Endometrial microvascular endothelial cells (primary cell): ENCODE data around the gene KCNQ1. TPM values are rescaled to one million over a fixed set of nuclear protein-coding genes. Genes with fewer than 3 reads are reported as not detected.

Source experiments
- in situ Hi-C: cut with HindIII; loops from 2 replicates; pipeline ENCODE4 v1.10.0; 2017; ENCODE audit warnings: low sequenced_read_pairs, low pct_unique_long_range_greater_than_20kb; ENCODE audit errors: inconsistent ontology term
- total RNA-seq: library from RNA; depleted of rRNA; stranded (reverse); fragments of >200 nt; gene quantifications from one replicate; pipeline ENCODE4 v1.2.3, GENCODE V29; 2015; ENCODE audit errors: inconsistent ontology term

Gene KCNQ1
- total RNA-seq, 1 donor from 2014 or later, result not detected

GRCh38 chr11:2587976-2588748, 143.4 kb downstream of the KCNQ1 start:
- in situ Hi-C loops, result no loop called here

- in situ Hi-C loops, result no loop called here
Measured at GRCh38 chr11:2588809-2589537, 144.2 kb downstream of the KCNQ1 start.

- in situ Hi-C loops, result no loop called here
Measured at GRCh38 chr11:2589538-2589934, 144.7 kb downstream of the KCNQ1 start.

GRCh38 chr11:2590131-2590964, 145.5 kb downstream of the KCNQ1 start:
- in situ Hi-C loops, result no loop called here

GRCh38 chr11:2590965-2591754, 146.4 kb downstream of the KCNQ1 start:
- in situ Hi-C loops, result no loop called here

GRCh38 chr11:2591805-2592204, 147.0 kb downstream of the KCNQ1 start:
- in situ Hi-C loops, result no loop called here

GRCh38 chr11:2592559-2593392, 148.0 kb downstream of the KCNQ1 start:
- in situ Hi-C loops, result no loop called here

- in situ Hi-C loops, result no loop called here
Measured at GRCh38 chr11:2593393-2593950, 148.7 kb downstream of the KCNQ1 start.

- in situ Hi-C loops, result no loop called here
Measured at GRCh38 chr11:2594267-2594666, 149.5 kb downstream of the KCNQ1 start.

- in situ Hi-C loops, result no loop called here
Measured at GRCh38 chr11:2595204-2595603, 150.4 kb downstream of the KCNQ1 start.

GRCh38 chr11:2599561-2600189, 154.9 kb downstream of the KCNQ1 start:
- in situ Hi-C loops, result no loop called here

GRCh38 chr11:2609345-2609744, 164.5 kb downstream of the KCNQ1 start:
- in situ Hi-C loops, result no loop called here

GRCh38 chr11:2612884-2613571, 168.2 kb downstream of the KCNQ1 start:
- in situ Hi-C loops, result no loop called here

- in situ Hi-C loops, result no loop called here
Measured at GRCh38 chr11:2621894-2622293, 177.1 kb downstream of the KCNQ1 start.

- in situ Hi-C loops, result no loop called here
Measured at GRCh38 chr11:2625183-2625582, 180.4 kb downstream of the KCNQ1 start.

GRCh38 chr11:2630679-2631078, 185.9 kb downstream of the KCNQ1 start:
- in situ Hi-C loops, result no loop called here

- in situ Hi-C loops, result no loop called here
Measured at GRCh38 chr11:2631161-2631560, 186.4 kb downstream of the KCNQ1 start.
